Measurements from ENCODE around the gene AP2M1. TPM values are rescaled to one million over a fixed set of nuclear protein-coding genes. Genes with fewer than 3 reads are reported as not detected.

Gene AP2M1
- total and polyA plus RNA-seq, 10 of the 15 experiments (the other 5 are each of a cell fraction or from before 2014, with no cell fraction given) = 65.6 to 356 (median 161) TPM

- ChIA-PET CTCF (interaction anchor here (1.2 kb wide), 1 partner anchor 16 kb away, joined by 5 read pairs; no protein-coding TSS in a partner anchor), SMC1A (ENCODE audit: uncharacterized antibody, unreplicated experiment) (no interaction called here), RAD21 (ENCODE audit: unreplicated experiment) (no interaction called here), POLR2A (no interaction called here)
- Histone ChIP-seq H3K36me3 (ENCODE audit: control insufficient read depth in 2 of 2, insufficient read depth in 2 of 2, low read length in 1 of 2) (no peaks in the 10 kb centered on the region), H2AFZ (ENCODE audit: control insufficient read depth, low read depth, low read length) (no peak overlapping the region), H3K4me3 (no peak overlapping the region), H3K4me2 (ENCODE audit: control insufficient read depth, insufficient read depth) (no peak overlapping the region), H3K79me2 (ENCODE audit: control insufficient read depth, insufficient read depth, low read length) (no peaks in the 10 kb centered on the region), H3K4me1 (ENCODE audit: control insufficient read depth, insufficient read depth, low read length) (no peaks in the 10 kb centered on the region), H3K9me3 (replicated peaks; ENCODE audit: control insufficient read depth, insufficient read depth, low read length) (no peaks in the 10 kb centered on the region), H3K27me3 (replicated peaks in 1 of 2; ENCODE audit: control insufficient read depth in 2 of 2, insufficient read depth in 2 of 2, low read length in 1 of 2) (peaks cover 2 to 4% of the 10 kb centered on the region in 2 experiments; a peak in 3 of 4 replicates), H3K27ac (ENCODE audit: control insufficient read depth, insufficient read depth) (no peak overlapping the region), H3K9ac (ENCODE audit: control insufficient read depth, insufficient read depth, low read length) (no peak overlapping the region), H4K20me1 (ENCODE audit: control insufficient read depth, insufficient read depth) (no peaks in the 10 kb centered on the region)
- no peak for DNase-seq (ENCODE audit: low read depth, low spot score)
- ATAC-seq = no peak
- FAIRE-seq = no peak
- 63% methylated on average over 5 of the region's 5 CpGs for WGBS (ENCODE audit: insufficient coverage, insufficient replicate concordance, low lambda C conversion rate, missing lambda C conversion rate)
- BruUV-seq (replicated peaks) = no TSS peak
- intact Hi-C loops (cut with micrococcal nuclease; ENCODE audit: unreplicated experiment) (no loop called here), in situ Hi-C loops (cut with MboI) (no loop called here)
- no peak for TF ChIP-seq RUNX3 (IDR thresholded peaks at IDR 0.05; ENCODE audit: low read length)
- no peak for TF ChIP-seq RAD51 (IDR thresholded peaks at IDR 0.05)
- no peak for TF ChIP-seq ATF3 (IDR thresholded peaks at IDR 0.05; ENCODE audit: borderline replicate concordance, extremely low read depth, low read depth, low read length)
- TF ChIP-seq ZBTB4 (CRISPR knock-in tag; IDR thresholded peaks at IDR 0.05) = no peak
- no peak for TF ChIP-seq SUZ12 (IDR thresholded peaks at IDR 0.05; ENCODE audit: unreplicated experiment)
- TF ChIP-seq ATF2 (IDR thresholded peaks at IDR 0.05; ENCODE audit: low read length) = no peak
- no peak for TF ChIP-seq STAT3 (IDR thresholded peaks at IDR 0.05; ENCODE audit: low read depth, low read length)
- TF ChIP-seq MTA2 (IDR thresholded peaks at IDR 0.05; ENCODE audit: low read depth) = no peak
- no peak for TF ChIP-seq BRCA1 (IDR thresholded peaks at IDR 0.05; ENCODE audit: low read depth, low read length)
- TF ChIP-seq IRF5 (IDR thresholded peaks at IDR 0.05; ENCODE audit: borderline replicate concordance) = no peak
- no peak for TF ChIP-seq SIN3A (IDR thresholded peaks at IDR 0.05; ENCODE audit: low read depth, low read length)
- TF ChIP-seq ZNF622 (IDR thresholded peaks at IDR 0.05) = no peak
- no peak for TF ChIP-seq PML (IDR thresholded peaks at IDR 0.05; ENCODE audit: low read length)
- TF ChIP-seq NFIC (IDR thresholded peaks at IDR 0.05; ENCODE audit: low read depth, low read length) = no peak
- TF ChIP-seq KAT2A (conservative IDR thresholded peaks at IDR 0.05; ENCODE audit: control insufficient read depth, low read depth, low read length) = no peak
- TF ChIP-seq BHLHE40 (IDR thresholded peaks at IDR 0.05; ENCODE audit: borderline replicate concordance in 1 of 2, low read depth in 2 of 2, low read length in 1 of 2) = no peak
- no peak for TF ChIP-seq MEF2A (IDR thresholded peaks at IDR 0.05; ENCODE audit: insufficient read depth, low read depth, low read length)
- TF ChIP-seq SUPT20H (IDR thresholded peaks at IDR 0.05; ENCODE audit: borderline replicate concordance, control insufficient read depth, low read depth, low read length) = no peak
These were observed 36.6 kb downstream of the AP2M1 start for GRCh38 chr3:184211297-184211696.

Measured in GM12878 (cell line).